ENCODE results near the gene JSRP1. TPM values are rescaled to one million over a fixed set of nuclear protein-coding genes. Genes with fewer than 3 reads are reported as not detected.

Gene JSRP1
- total RNA-seq, 4 donors from 2014 or later = not detected

- Histone ChIP-seq H3K9me3 (no peaks in the 10 kb centered on the region), H3K27ac (no peak overlapping the region), H3K4me3 (no peak overlapping the region), H3K27me3 (no peaks in the 10 kb centered on the region), H3K36me3 (peaks cover 0 to 85% (median 0%) of the 10 kb centered on the region in 3 donors), H3K4me1 (peaks cover 4 to 17% (median 5%) of the 10 kb centered on the region in 4 donors)
- TF ChIP-seq CTCF (IDR thresholded peaks at IDR 0.05) (no peak), POLR2A (IDR thresholded peaks at IDR 0.05) (no peak)
- no peak for DNase-seq
These were observed 26.8 kb downstream of the JSRP1 start for GRCh38 chr19:2229103-2230032.

- peak in 1 of 3 donors; percentile 49 for DNase-seq
- Histone ChIP-seq H3K27me3 (no peaks in the 10 kb centered on the region), H3K27ac (peak overlapping the region in 2 of 4 donors; percentile 59 to 84), H3K4me3 (peak overlapping the region in 1 of 4 donors; percentile 16), H3K4me1 (peaks cover 0 to 7% (median 4%) of the 10 kb centered on the region in 4 donors), H3K9me3 (no peaks in the 10 kb centered on the region), H3K36me3 (peaks cover 0 to 88% (median 0%) of the 10 kb centered on the region in 3 donors)
- no peak for TF ChIP-seq CTCF (IDR thresholded peaks at IDR 0.05)
- TF ChIP-seq POLR2A (IDR thresholded peaks at IDR 0.05) = no peak
These were observed 27.8 kb downstream of the JSRP1 start for GRCh38 chr19:2228157-2229030.

GRCh38 chr19:2227415-2228156 is 28.6 kb downstream of the JSRP1 start:
- TF ChIP-seq POLR2A (IDR thresholded peaks at IDR 0.05) (no peak), CTCF (IDR thresholded peaks at IDR 0.05) (no peak)
- H3K36me3 ChIP-seq = peaks cover 0 to 88% (median 0%) of the 10 kb centered on the region in 3 donors
- H3K27ac ChIP-seq = peak overlapping the region in 2 of 4 donors; percentile 59 to 84
- H3K27me3 ChIP-seq = no peaks in the 10 kb centered on the region
- peaks cover 0 to 5% (median 2%) of the 10 kb centered on the region in 4 donors for H3K4me1 ChIP-seq
- peak in 2 of 3 donors; percentile 77 to 87 for DNase-seq
- peak overlapping the region in 1 of 4 donors; percentile 27 for H3K4me3 ChIP-seq
- no peaks in the 10 kb centered on the region for H3K9me3 ChIP-seq

GRCh38 chr19:2226840-2227360 is 29.3 kb downstream of the JSRP1 start:
- H3K4me3 ChIP-seq = peak overlapping the region in 1 of 4 donors; percentile 27
- no peak for TF ChIP-seq CTCF (IDR thresholded peaks at IDR 0.05)
- TF ChIP-seq POLR2A (IDR thresholded peaks at IDR 0.05) = no peak
- H3K27me3 ChIP-seq = no peaks in the 10 kb centered on the region
- peaks cover 0 to 90% (median 0%) of the 10 kb centered on the region in 3 donors for H3K36me3 ChIP-seq
- H3K9me3 ChIP-seq = no peaks in the 10 kb centered on the region
- H3K27ac ChIP-seq = peak overlapping the region in 2 of 4 donors; percentile 59 to 84
- peaks cover 0 to 5% (median 2%) of the 10 kb centered on the region in 4 donors for H3K4me1 ChIP-seq
- DNase-seq = no peak
